Measurements from ENCODE around the gene NUDCD3. TPM values are rescaled to one million over a fixed set of nuclear protein-coding genes. Genes with fewer than 3 reads are reported as not detected.
"Not testable (repeated sequence)": the region's sequence is repeated elsewhere in the genome, so short reads cannot be mapped to it uniquely, and the experiment has no call there.

Gene NUDCD3
- total RNA-seq, 1 donor from 2014 or later, result 124 TPM

DNA sequence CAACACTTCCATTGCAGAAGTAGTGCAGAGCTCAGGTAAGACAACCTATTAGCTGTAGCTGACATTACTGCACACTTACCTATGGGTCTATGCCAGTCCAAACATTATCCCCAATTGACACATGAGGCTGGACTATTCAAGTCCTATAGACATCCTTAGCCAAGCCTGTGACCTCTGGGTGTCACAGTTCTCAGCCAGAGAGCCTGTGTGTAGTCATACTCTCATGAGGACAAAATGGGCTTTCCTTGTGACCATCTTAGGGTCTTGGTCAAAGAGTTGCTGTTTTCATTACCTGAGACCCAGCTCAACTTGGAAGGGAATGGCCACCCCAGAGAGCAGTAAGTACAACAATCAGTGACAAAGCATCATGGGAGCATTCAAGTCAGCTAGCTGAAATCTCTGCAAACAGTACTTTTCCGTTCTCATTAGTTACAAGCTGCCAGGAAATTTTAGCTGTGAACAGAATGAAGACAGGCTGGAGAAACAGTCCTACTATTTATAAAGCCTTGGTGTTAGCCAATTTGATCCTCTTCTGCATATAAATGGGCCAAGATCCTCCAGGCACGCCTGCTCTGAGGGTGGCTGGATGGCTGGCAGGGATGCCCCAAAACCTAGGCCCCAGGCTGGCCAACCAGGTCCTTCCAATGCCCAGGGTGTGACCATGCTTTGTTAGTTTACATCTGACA, 44.3 kb downstream of the NUDCD3 start:
- peak; percentile 45 for DNase-seq

DNA sequence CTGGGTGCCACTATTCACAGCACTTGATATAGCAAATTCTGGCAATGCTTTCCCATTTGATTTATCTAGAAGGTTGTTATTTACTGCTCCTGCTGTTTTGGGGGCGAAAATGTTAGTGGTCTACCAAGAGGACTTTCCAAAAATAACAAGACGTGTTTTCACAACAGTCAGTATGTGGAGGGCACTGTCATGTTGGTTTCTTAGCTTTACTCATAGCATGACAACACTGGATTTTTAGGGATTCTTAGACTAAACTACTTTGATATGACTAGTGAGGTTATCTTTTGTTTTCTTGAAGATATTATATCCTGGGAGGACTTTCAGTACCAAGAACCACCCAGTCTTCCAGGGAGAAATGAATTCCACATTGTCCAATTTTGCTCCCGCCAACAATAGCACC, 49.4 kb downstream of the NUDCD3 start:
- DNase-seq, result no peak

DNA sequence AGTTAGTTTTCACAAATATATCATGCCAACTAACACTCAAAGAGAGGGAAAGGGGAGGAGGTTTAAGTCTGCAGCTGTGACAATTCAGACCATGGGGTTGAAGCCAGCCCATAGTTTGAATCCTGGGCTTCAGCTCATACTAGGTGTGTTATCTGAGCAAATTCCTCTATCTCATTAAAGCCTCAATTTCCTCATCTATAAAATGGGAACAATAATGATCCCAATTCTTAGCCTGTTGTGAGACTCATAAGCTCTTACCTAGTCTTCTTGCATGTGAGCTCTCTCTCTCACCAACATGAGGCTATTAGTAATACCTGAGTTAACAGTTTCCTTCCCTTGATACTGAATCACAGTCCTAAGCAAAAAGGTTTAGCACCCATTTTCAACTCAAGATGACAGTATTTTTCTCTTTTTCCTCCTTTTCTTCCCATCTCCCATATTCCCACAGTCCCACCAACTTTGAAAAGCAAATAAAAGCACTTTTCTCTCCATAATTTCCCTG, 49.8 kb downstream of the NUDCD3 start:
- no peak for DNase-seq

DNA sequence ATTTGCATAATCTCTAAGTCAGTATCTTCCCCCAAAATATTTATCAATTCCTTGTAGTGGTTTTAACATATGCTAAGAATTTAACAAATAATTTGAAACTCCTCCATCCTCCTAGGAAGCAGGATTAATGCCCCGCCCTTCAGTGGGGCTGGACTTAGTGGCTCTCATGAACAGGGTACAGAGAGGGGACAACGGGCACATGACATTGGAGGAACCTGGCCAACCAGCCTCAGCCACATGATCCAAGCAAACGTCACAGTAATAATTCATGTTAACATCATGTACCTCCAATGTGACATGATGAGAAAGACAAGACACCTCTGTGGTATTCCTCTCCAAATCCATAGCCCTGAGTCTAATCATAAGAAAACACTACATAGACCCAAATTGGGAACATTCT, 50.5 kb downstream of the NUDCD3 start:
- DNase-seq, result no peak

DNA sequence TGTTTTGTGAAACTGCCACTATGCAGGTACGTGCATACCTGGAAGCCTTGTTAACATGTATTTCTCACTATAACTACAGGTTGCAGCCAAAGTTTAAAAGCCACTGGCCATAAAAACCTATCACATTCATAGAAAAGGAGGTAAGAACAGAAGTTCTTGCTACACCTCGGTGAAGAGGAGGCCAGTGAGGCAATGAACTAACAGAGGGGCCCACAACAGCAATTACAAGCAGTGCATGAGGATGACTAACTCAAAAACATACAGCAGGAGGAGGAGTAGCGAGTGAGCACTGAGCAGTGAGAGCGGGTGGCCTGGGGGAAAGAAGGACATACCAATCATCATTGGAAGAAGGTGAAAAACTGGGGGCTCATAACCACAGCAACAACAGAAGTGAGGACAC, 51.6 kb downstream of the NUDCD3 start:
- no peak for DNase-seq

DNA sequence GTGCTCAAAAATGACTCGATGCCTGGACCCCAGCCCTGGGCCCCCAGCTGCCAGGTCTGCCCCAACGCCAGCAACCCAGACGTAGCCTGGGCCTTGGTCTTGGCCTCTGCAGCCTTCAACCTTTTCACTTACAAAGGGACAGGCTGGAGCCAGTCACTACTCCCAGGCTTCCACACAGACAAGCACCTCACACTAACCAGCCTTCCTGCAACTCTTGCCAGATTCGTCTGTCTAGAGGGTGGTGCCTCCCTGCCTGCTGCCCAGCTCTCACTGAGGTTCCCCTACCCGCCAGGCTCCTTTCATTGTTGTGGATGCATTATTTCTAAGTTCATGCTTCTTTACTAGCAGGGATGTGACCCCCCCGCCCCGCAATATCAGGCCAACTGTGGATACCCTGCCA, 56.3 kb downstream of the NUDCD3 start:
- no peak for DNase-seq

DNA sequence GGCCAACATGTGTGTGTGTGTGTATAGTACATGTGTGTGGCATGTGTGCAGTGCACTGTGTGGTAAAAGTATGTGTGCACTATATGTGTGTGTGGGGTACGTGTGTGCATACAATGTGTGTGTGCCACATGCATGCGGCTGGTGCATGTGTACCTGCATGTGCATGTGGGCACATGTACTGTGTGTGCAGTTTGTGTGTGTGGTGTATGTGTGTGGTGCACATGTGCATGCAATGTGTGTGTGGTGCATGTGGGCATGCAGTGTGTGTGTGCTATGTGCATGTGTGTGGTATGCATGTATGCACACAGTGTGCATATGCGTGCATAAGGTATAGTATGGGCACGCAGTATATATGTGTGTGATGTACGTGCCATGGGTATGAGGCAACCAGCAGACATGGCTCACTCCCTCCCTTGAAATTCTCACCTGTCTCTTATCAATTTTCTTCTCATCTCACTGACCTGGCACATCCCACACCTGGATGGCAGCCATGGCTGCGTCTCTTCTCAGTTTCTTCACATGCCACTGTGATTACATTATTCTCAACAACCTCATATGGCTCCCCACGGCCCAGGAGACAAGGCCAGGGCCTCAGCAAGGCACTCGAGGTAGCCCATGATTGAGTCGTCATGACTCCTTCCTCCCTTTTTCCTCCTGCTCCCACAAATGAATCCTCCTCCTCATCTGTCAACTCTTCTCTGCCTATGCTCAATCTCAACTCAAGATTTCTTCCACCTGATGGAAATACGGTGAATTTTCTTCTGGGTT, 57.0 kb downstream of the NUDCD3 start:
- DNase-seq, result no peak

DNA sequence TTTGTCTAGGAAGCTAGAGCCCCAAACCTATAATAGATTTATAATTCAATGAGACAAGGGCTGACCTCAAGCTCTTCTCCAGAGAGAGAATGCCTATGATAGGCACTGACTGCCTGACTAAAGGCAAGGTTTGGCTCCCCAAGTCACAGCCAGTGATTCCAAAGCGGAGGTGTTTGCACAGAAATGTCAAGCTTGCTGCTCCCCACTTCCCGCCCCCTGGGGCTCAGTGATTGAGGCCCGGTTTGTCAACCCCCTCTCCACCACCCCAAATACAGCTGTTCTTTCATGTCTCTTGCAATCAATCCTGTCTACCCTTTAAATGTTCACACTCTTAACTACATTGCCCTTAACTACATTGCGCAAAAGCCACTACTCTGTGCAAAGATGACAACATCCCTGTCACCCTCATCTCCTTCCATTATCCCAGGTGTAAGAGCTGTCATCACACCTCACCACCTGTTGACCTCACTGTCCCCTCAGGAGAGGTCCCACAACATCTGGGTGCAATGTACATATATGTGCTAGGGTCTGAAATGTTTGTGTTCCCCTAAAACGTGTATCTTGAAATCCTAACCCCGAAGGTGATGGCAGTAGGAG, 58.0 kb downstream of the NUDCD3 start:
- DNase-seq, result no peak

DNA sequence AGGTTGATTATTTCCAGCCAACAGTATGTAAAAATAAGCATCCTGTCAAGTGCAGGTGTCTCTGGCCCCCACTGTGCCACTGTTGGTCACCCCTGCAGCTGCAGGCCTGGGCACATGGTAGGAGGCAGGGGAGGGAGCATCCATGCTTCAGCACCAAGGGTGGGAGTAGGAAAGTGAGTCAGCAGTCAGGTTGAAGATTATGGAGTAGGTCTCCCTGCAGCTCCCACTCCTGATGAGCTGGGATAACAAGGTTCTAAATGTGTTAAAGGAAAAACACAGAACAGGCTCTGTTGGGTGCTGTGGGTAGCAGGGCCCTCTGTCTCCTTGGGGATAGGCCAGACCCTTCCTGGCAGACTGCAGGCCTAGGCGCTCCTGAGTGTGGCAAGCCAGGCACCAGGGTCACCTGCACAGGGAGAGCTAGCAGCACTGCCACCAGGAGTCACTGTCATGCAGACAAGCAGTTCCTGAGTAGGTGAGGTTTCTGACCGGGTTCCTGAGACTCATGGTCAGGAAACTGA, 59.3 kb downstream of the NUDCD3 start:
- DNase-seq, result peak; percentile 48

DNA sequence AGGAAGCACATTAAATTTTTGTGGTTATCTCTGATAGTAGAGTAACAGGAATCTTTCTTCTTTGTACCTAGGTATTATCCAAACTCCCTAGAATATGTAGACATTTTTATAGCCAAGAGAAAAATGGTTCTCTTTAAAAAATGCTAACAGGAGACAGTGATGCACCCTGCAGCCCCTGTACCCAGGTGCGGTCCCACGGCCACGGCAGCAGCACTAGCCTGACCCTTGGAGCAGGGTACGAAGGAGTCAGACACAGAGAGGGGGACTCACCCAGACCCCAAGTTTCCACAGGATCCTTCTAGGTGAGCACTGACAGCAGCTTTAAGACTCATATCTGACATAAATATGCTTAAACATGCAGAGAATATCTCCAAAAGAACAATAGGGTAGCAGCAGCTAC, 60.4 kb downstream of the NUDCD3 start:
- no peak for DNase-seq

DNA sequence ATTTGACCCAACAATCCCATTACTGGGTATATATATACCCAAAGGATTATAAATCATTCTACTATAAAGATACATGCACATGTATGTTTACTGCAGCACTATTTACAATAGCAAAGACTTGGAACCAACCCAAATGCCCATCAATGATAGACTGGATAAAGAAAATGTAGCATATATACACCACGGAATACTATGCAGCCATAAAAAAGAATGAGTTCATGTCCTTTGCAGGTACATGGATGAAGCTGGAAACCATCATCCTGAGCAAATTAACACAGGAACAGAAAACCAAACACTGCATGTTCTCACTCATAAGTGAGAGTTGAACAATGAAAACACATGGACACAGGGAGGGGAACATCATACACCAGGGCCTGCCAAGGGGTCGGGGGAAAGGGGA, 65.7 kb downstream of the NUDCD3 start:
- DNase-seq, result not testable (repeated sequence)

DNA sequence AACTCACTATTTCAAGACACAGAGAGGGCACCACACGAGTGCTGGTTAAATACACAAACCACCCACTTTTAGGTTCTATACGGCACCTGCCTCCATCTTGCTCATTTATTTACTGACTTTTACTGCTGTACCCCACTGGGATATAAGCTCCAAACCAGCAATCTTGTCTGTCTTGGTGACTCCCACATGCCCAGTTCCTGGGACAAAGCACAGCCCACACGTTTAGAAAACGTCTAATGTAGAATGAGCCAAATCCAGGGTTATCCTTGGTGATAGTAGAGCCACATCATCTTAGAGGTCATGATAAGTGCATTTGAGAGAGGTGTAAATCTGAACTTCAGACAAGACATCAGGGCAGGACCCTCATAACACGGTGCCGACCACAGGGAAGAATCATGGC, 73.5 kb downstream of the NUDCD3 start:
- DNase-seq, result no peak

DNA sequence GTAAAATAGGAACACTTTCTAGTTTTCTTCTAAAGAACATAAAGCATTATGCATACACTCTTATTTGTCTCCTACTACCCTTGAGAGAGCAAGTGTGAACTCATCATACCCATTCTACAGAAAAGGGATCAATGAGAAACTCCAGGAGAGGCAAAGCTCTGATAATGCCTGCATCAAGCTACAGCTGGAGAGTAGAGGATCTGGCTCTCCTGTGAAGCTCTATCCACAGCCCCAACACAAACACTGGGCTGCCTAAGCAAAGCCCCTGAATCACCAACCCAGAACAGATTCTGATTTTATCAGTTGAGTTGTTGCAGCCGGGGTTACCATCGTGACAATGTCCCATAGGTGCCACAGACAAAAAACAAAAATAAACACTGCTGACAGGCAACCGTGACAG, 74.9 kb downstream of the NUDCD3 start:
- no peak for DNase-seq

DNA sequence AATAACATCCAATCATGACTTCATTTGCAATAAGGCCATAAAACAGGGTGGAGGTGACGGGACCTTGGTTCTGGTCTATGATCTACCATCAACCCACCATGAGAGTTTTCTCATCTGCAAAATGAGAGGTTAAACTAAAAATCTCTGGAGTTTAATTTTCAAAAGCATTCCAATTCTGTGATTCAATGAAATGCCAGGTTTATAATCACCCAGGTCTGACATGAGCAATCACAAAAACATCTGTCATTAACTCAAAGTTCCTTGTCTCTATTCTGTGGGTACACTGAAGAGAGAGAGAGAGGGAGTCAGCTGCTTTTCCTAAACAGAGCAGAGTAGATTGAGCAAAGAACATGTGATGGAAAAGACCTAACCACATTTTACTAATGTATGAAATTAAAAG, 75.4 kb downstream of the NUDCD3 start:
- no peak for DNase-seq

DNA sequence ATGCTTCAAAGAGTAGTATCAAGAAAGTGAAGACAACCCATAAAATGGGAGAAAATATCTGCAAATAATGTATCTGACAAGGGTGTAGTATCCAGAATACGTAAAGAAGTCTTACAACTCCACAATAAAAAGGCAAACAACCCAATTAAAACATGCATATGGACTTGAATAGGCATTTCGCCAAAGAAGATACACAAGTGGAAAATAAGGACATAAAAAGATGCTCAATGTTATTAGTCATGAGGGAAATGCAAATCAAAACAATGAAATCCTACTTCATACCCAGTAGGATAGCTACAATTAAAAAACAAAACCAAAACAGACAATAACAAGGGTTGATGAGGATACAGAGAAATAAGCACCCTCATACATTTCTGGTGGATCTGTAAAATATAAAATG, 79.2 kb downstream of the NUDCD3 start:
- no peak for DNase-seq

DNA sequence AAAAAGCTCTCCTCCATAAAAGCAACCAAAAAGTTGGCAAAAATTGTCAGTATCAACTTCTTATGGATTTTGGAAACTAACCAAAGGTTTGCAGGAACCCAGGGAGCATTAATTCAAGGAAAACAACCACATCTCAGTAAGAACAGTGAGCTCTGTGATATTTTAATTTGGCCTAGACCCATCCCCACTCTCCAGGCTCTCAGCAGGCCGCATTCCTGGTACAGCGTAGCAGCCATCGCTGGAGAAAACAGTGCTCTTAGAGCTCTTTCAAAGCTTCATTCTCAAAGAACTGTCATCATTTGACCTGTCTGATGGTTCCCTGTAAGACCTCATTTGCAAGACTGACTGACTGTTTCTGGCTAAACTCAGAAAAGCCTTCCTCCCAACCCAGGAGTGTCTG, 81.9 kb downstream of the NUDCD3 start:
- no peak for DNase-seq

DNA sequence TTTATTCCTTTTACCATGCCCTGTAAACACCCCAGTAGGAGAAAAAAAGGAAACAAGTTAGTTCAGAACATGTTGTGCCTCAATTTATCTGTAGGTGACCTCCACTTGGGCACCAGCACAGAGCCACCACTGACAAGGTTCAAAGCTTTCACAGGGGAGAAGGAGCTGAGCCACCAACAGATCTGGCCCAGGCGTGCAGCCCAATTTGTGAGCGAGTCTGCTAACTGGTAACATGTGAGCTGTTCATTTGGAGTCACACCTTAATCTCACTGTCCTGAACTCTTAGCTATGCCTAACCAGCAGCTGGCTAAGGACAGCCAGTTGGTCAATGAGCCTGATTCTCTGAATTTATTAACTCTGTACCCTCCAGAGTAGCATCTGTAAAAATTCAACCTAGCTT, 86.7 kb downstream of the NUDCD3 start:
- DNase-seq, result no peak

DNA sequence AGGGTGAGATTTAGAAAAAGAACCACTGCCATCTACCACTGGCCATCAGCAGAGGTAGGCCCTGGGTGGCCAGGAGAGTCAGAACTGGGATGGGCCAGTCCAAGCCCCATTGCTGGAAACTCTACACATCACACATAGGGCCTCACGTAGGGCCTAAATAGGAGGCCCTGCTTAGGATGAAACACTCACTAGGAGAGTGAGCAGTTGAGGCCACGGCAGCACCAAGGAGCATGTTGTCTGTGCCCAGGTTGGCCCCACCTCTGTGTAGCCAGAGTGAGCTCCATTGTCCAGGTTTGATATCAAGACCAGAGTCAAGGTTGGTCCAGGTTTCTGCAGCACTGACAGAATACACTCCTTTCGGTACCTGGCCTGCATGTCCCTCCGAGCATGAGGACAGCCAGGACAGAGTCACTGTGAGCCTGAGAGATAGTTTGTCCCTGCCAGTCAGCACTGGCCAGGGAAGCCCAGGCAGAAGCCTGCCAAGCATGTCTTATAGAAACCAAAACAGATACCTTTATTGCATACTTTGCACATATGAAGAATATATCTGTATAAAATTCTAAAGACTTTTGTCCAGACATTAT, 87.2 kb downstream of the NUDCD3 start:
- DNase-seq, result no peak

DNA sequence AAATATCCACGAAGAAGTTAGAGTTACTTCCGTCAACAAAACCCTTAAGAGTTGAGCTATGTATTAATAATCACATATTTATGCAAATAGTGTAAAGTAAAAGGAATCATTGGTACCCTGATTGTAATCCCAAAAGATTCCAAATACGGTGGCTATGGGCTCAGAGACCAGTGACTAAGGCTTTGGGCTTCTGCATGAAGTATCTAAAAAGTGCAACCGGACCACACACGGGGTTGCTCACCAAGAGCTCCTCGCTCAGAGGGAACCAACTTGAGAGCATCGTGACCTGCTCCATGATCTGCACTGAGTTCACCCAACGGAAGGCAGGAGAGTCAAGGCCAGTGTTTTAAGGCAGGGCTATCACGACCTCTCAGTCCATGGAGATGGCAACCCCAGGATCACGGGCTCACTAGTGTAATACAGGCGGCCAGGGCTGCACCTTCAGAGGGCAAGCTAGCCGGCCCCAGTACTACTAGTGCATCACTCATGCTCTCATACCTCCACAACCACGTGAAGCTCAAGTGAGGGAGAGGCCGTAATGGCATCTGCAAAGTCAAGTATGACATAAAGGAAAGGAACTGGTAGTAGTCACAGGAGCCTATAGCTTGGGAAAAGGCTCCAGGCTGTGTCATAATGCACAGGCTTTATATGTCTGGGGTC, 87.9 kb downstream of the NUDCD3 start:
- DNase-seq, result no peak

DNA sequence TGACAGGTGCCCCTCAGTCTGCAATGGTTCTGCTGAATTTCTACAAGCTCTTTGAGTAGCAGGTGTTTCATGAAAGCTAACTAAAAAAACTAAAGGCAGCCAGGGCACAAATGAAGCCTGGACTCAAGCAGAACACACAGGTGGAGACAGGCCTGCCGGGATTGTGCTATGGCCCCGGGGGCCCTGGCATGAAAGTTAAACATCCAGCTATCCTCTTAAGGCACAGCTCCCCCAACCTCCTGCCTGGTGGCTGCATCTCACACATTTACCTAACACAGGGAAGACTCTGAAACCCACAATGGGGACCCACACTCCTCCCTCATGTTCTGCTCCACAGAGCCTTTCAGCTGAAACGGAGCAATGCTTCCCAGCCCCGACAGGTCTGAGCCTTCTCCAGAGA, 88.8 kb downstream of the NUDCD3 start:
- DNase-seq, result no peak

DNA sequence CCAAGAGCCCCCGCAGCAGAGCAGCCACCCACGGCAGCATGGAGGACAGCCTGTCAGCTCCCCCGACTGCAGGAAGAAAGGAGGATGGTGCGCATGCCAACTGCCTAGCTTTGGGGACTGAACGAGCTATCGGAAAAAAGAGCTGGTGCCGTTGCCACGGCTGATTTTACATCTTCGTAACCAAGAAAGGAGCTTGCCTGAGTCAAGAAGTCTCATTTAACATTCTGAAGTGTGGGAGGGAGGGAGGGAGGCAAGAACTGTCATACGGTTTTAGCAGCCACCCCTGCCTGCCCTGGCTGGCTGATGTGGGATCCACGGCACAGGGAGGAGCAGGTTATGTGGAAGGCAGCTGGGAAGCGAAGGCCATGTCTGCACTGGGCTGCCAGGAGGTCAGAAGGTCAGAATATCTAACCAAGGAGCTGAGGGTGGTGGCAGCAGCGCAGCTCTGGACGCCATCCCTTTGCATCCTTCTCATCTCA, 90.4 kb downstream of the NUDCD3 start:
- peak; percentile 71 for DNase-seq

DNA sequence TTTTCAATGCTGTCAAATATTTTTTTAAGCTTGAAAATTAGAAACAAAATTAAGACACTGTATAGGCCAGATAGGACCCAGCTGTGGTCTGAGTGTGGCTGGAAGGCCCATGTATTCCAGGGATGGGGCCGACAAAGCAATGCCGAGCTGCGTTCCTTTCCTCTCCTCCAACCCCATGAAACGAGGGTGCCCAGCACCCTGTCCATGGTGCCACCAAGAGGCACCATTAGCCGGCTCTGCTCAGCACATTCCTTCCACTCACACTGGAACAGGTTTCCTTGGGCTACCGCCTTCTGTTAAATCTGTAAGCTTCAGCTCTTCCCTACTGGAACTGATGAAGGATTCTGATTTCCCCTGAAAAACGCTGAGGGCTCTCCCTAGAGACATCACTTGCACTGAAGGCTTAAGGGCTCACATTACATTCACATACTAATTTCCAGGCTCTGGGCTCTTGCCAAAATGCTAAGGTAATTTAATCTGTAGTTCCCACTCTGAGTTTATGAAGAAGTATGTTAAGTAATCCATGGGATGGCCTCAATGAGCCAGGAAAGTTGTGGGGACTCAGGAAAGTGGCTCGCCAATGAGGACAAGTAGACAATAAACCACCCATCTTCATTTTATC, 91.4 kb downstream of the NUDCD3 start:
- no peak for DNase-seq

Measured in occipital lobe (tissue), 2 donors.